ENCODE measurements around the gene RAMP3.
"Not testable (repeated sequence)": the region's sequence is repeated elsewhere in the genome, so short reads cannot be mapped to it uniquely, and the experiment has no call there.

The RAMP3 gene

GRCh38 chr7:45199506-45199905 is 41.9 kb downstream of the RAMP3 start:
- no peak for DNase-seq

GRCh38 chr7:45202625-45203024 is 45.0 kb downstream of the RAMP3 start:
- no peak for DNase-seq

GRCh38 chr7:45203036-45203435 is 45.4 kb downstream of the RAMP3 start:
- DNase-seq: no peak

- no peak for DNase-seq
These were observed 45.9 kb downstream of the RAMP3 start for GRCh38 chr7:45203459-45203858.

GRCh38 chr7:45203936-45204445 is 46.4 kb downstream of the RAMP3 start:
- peak; percentile 41 for DNase-seq

- DNase-seq: not testable (repeated sequence)
These were observed 48.7 kb downstream of the RAMP3 start for GRCh38 chr7:45206266-45206665.

- DNase-seq: not testable (repeated sequence)
These were observed 52.3 kb downstream of the RAMP3 start for GRCh38 chr7:45209909-45210308.

GRCh38 chr7:45211066-45211465 is 53.5 kb downstream of the RAMP3 start:
- DNase-seq: no peak

GRCh38 chr7:45211958-45212357 is 54.4 kb downstream of the RAMP3 start:
- no peak for DNase-seq

GRCh38 chr7:45212606-45213005 is 55.0 kb downstream of the RAMP3 start:
- no peak for DNase-seq

GRCh38 chr7:45215601-45216062 is 58.0 kb downstream of the RAMP3 start:
- no peak for DNase-seq

GRCh38 chr7:45216181-45216580 is 58.6 kb downstream of the RAMP3 start:
- no peak for DNase-seq

GRCh38 chr7:45216622-45217165 is 59.1 kb downstream of the RAMP3 start:
- no peak for DNase-seq

- no peak for DNase-seq
These were observed 59.8 kb downstream of the RAMP3 start for GRCh38 chr7:45217358-45217757.

- no peak for DNase-seq
These were observed 61.5 kb downstream of the RAMP3 start for GRCh38 chr7:45219130-45219529.

GRCh38 chr7:45219801-45220435 is 62.3 kb downstream of the RAMP3 start:
- DNase-seq: no peak

- DNase-seq: peak; percentile 38
These were observed 63.4 kb downstream of the RAMP3 start for GRCh38 chr7:45220846-45221618.

GRCh38 chr7:45221896-45222604 is 64.5 kb downstream of the RAMP3 start:
- DNase-seq: no peak

GRCh38 chr7:45223078-45223477 is 65.5 kb downstream of the RAMP3 start:
- no peak for DNase-seq

GRCh38 chr7:45223728-45224630 is 66.4 kb downstream of the RAMP3 start:
- no peak for DNase-seq

- DNase-seq: no peak
These were observed 67.2 kb downstream of the RAMP3 start for GRCh38 chr7:45224832-45225231.

- DNase-seq: no peak
These were observed 67.8 kb downstream of the RAMP3 start for GRCh38 chr7:45225311-45225947.
